Right atrium auricular region (tissue), 2 donors: ENCODE measurements around the gene WFIKKN2. TPM values are rescaled to one million over a fixed set of nuclear protein-coding genes. Genes with fewer than 3 reads are reported as not detected.

Source experiments
- DNase-seq: peaks from one replicate; pipeline ENCODE4 v3.0.0-alpha.2; 2019; ENCODE audit warnings: low spot score
- H3K27ac ChIP-seq, 2 donors: fragments of 200-600 bp; sonication (generic); 1 replicate in 1 of 2; 2 replicates in 1 of 2; pipeline ENCODE4 v1.5.1; 2016 to 2019
- H3K27me3 ChIP-seq, 2 donors: fragments of 200-600 bp; sonication (generic); one replicate each; pipeline versions ENCODE4 v1.5.1 to v1.6.0; 2017 to 2019
- H3K36me3 ChIP-seq: fragments of 200-600 bp; sonication (generic); one replicate; pipeline ENCODE4 v1.5.1; 2016
- H3K4me1 ChIP-seq, 2 donors: fragments of 200-600 bp; sonication (generic); one replicate each; pipeline versions ENCODE4 v1.5.1 to v1.6.0; 2017 to 2019
- H3K4me3 ChIP-seq, 2 donors: fragments of 200-600 bp; sonication (generic); 1 replicate in 1 of 2; 2 replicates in 1 of 2; pipeline ENCODE4 v1.5.1; 2017 to 2019; ENCODE audit warnings: mild to moderate bottlenecking in 1 of 2, moderate library complexity in 1 of 2
- H3K9me3 ChIP-seq, 2 donors: fragments of 200-600 bp; sonication (generic); one replicate each; pipeline ENCODE4 v1.5.1; 2019
- CTCF ChIP-seq, 2 donors: fragments of 200-600 bp; sonication (generic); IDR thresholded peaks; one replicate each; pipeline ENCODE4 v1.5.1; 2019; ENCODE audit warnings: antibody characterized with exemption in 2 of 2
- total RNA-seq, 2 donors: library from RNA; depleted of rRNA; stranded (reverse); fragments of >200 nt; gene quantifications; one replicate each; pipeline ENCODE4 v1.1.0, GENCODE V29; 2016

WFIKKN2 gene
- total RNA-seq, 2 donors from 2014 or later, result 0.26 to 0.31 TPM

- no peaks in the 10 kb centered on the region for H3K27me3 ChIP-seq
- no peaks in the 10 kb centered on the region for H3K36me3 ChIP-seq
- H3K27ac ChIP-seq, result no peak overlapping the region
- H3K4me3 ChIP-seq, result no peak overlapping the region
- no peaks in the 10 kb centered on the region for H3K9me3 ChIP-seq
- DNase-seq, result no peak
- no peaks in the 10 kb centered on the region for H3K4me1 ChIP-seq
- TF ChIP-seq CTCF (IDR thresholded peaks at IDR 0.05), result no peak
Observed at GRCh38 chr17:50793007-50793406, 42.4 kb upstream of the WFIKKN2 start.

DNA sequence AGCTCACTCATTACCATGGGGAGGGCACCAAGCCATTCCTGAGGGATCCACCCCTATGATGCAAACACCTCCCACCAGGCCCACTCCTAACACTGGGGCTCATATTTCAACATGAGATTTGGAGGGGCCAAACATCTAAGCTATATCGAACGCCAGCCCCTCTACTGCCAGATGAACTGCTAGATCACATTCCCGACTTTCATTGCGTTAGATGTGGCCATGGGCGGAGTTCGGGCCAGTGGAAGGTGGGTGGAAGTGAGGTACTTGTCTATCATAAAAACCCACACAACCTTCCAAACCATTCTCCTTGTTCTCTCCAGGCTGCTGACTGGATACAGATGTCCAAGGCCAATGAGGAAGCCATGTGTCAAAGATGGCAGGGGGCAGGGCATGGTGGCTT is 41.0 kb upstream of the WFIKKN2 start:
- H3K4me3 ChIP-seq, result no peak overlapping the region
- H3K4me1 ChIP-seq, result no peaks in the 10 kb centered on the region
- no peaks in the 10 kb centered on the region for H3K9me3 ChIP-seq
- no peaks in the 10 kb centered on the region for H3K27me3 ChIP-seq
- H3K36me3 ChIP-seq, result no peaks in the 10 kb centered on the region
- no peak for DNase-seq
- H3K27ac ChIP-seq, result no peak overlapping the region
- TF ChIP-seq CTCF (IDR thresholded peaks at IDR 0.05), result no peak

- no peaks in the 10 kb centered on the region for H3K4me1 ChIP-seq
- no peaks in the 10 kb centered on the region for H3K9me3 ChIP-seq
- no peak overlapping the region for H3K4me3 ChIP-seq
- TF ChIP-seq CTCF (IDR thresholded peaks at IDR 0.05), result no peak
- H3K27me3 ChIP-seq, result no peaks in the 10 kb centered on the region
- no peaks in the 10 kb centered on the region for H3K36me3 ChIP-seq
- no peak for DNase-seq
- H3K27ac ChIP-seq, result no peak overlapping the region
Observed at GRCh38 chr17:50797135-50797810, 38.1 kb upstream of the WFIKKN2 start.

- no peak for TF ChIP-seq CTCF (IDR thresholded peaks at IDR 0.05)
- H3K36me3 ChIP-seq, result no peaks in the 10 kb centered on the region
- H3K4me3 ChIP-seq, result no peak overlapping the region
- H3K9me3 ChIP-seq, result no peaks in the 10 kb centered on the region
- no peak overlapping the region for H3K27ac ChIP-seq
- no peaks in the 10 kb centered on the region for H3K27me3 ChIP-seq
- H3K4me1 ChIP-seq, result no peaks in the 10 kb centered on the region
- DNase-seq, result no peak
Observed at GRCh38 chr17:50798424-50799288, 36.7 kb upstream of the WFIKKN2 start.

DNA sequence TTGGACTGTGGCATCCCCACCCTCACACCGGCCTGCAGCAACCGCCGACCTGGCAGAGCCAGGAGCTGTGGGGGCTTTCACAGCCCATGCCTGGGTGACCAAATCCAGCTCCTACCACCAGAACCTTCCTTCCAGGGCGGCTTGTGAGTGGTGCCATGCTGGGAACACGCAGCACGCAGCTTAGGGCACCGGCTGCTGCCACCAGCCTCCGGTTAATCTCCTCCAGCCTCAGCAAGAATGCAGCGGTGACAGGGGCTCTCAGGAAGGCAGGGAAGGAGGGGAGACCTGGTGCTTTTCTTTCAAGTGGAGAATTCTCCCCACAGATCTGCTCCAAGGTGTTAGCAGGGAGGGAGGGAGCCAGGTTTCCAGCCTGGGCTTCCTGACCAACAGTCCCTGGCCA is 35.8 kb upstream of the WFIKKN2 start:
- H3K36me3 ChIP-seq, result no peaks in the 10 kb centered on the region
- no peak for TF ChIP-seq CTCF (IDR thresholded peaks at IDR 0.05)
- no peak overlapping the region for H3K27ac ChIP-seq
- no peak overlapping the region for H3K4me3 ChIP-seq
- H3K9me3 ChIP-seq, result no peaks in the 10 kb centered on the region
- DNase-seq, result no peak
- no peaks in the 10 kb centered on the region for H3K4me1 ChIP-seq
- no peaks in the 10 kb centered on the region for H3K27me3 ChIP-seq
